HTR-8/SVneo (cell line): ENCODE measurements around the gene CDH18.

ENCODE experiments used
- DNase-seq: peaks from one replicate; pipeline ENCODE4 v3.0.0; 2011; ENCODE audit warnings: low spot score, mixed read lengths; ENCODE audit not compliant: insufficient read length
- FAIRE-seq: peaks from 2 replicates; lab custom pipeline; 2011; peaks lifted over from hg19 to GRCh38; lab: Jason Lieb, UNC

Gene CDH18

GRCh38 chr5:19987612-19988361 is at the start of gene CDH18:
CDH18 (minus strand) TSS chr5:19988200; CDS start chr5:19838986, 149,214 bp downstream.
- peak; percentile 36 for FAIRE-seq

GRCh38 chr5:20034717-20035116 is 46.7 kb upstream of the CDH18 start:
- DNase-seq (no peak), FAIRE-seq (no peak)

More at GRCh38 chr5:19987612-19988361, at the start of gene CDH18:
- DNase-seq = peak; percentile 90

GRCh38 chr5:20033881-20034280 is 45.9 kb upstream of the CDH18 start:
- DNase-seq = no peak
- FAIRE-seq = no peak

- no peak for DNase-seq
- no peak for FAIRE-seq
Measured at GRCh38 chr5:20032896-20033295, 44.9 kb upstream of the CDH18 start.

GRCh38 chr5:20030125-20030524 is 42.1 kb upstream of the CDH18 start:
- DNase-seq (no peak), FAIRE-seq (no peak)

GRCh38 chr5:20029266-20029665 is 41.3 kb upstream of the CDH18 start:
- DNase-seq (no peak), FAIRE-seq (no peak)

- no peak for DNase-seq
- FAIRE-seq = no peak
Measured at GRCh38 chr5:20028506-20028905, 40.5 kb upstream of the CDH18 start.

- DNase-seq = no peak
Measured at GRCh38 chr5:20023686-20024180, 35.7 kb upstream of the CDH18 start.

GRCh38 chr5:20020247-20020646 is 32.2 kb upstream of the CDH18 start:
- no peak for FAIRE-seq
- DNase-seq = no peak

More at GRCh38 chr5:20023686-20024180, 35.7 kb upstream of the CDH18 start:
- no peak for FAIRE-seq

- FAIRE-seq = no peak
- no peak for DNase-seq
Measured at GRCh38 chr5:20017021-20017420, 29.0 kb upstream of the CDH18 start.

- no peak for DNase-seq
- FAIRE-seq = no peak
Measured at GRCh38 chr5:20000416-20000815, 12.4 kb upstream of the CDH18 start.

GRCh38 chr5:19988457-19988856 is 457 bp upstream of the CDH18 start:
- peak; percentile 35 for DNase-seq
- FAIRE-seq = no peak

GRCh38 chr5:19986806-19987205 is 1.2 kb downstream of the CDH18 start:
- FAIRE-seq (no peak), DNase-seq (no peak)

GRCh38 chr5:19986031-19986619 is 1.9 kb downstream of the CDH18 start:
- no peak for DNase-seq
- FAIRE-seq = no peak

- no peak for DNase-seq
- FAIRE-seq = no peak
Measured at GRCh38 chr5:19978476-19978875, 9.5 kb downstream of the CDH18 start.

GRCh38 chr5:19977099-19977498 is 10.9 kb downstream of the CDH18 start:
- DNase-seq (no peak), FAIRE-seq (no peak)

GRCh38 chr5:19975795-19976194 is 12.2 kb downstream of the CDH18 start:
- FAIRE-seq (no peak), DNase-seq (no peak)

- DNase-seq (no peak), FAIRE-seq (no peak)
Measured at GRCh38 chr5:19960451-19960850, 27.5 kb downstream of the CDH18 start.

GRCh38 chr5:19959830-19960384 is 28.1 kb downstream of the CDH18 start:
- no peak for FAIRE-seq
- no peak for DNase-seq

- FAIRE-seq = no peak
Measured at GRCh38 chr5:19950897-19951296, 37.1 kb downstream of the CDH18 start.

GRCh38 chr5:19940192-19940591 is 47.8 kb downstream of the CDH18 start:
- FAIRE-seq = no peak
- DNase-seq = no peak

More at GRCh38 chr5:19950897-19951296, 37.1 kb downstream of the CDH18 start:
- DNase-seq = no peak
